ENCODE data around the gene CEP41.

DNA sequence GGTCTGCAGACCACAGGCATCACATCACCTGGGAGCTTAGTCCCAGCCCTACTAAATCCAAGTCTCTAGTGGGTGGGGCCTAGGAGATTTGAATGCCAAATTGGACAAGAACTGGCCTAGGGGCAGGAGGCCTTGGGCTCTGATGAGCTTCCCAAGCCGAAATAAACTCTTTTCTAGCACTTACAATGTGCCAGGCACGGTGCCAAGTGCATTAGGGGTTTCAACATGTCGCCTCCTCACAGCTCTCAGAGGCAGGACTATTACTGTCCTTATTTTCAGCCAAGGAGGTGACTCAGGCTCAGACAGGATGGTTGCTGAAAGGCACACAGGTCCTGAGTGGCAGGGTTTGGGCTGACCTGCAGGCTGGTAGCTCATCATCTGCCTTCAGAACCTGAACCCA lies 69.8 kb downstream of the CEP41 start:
- TF ChIP-seq, protein P1, sequence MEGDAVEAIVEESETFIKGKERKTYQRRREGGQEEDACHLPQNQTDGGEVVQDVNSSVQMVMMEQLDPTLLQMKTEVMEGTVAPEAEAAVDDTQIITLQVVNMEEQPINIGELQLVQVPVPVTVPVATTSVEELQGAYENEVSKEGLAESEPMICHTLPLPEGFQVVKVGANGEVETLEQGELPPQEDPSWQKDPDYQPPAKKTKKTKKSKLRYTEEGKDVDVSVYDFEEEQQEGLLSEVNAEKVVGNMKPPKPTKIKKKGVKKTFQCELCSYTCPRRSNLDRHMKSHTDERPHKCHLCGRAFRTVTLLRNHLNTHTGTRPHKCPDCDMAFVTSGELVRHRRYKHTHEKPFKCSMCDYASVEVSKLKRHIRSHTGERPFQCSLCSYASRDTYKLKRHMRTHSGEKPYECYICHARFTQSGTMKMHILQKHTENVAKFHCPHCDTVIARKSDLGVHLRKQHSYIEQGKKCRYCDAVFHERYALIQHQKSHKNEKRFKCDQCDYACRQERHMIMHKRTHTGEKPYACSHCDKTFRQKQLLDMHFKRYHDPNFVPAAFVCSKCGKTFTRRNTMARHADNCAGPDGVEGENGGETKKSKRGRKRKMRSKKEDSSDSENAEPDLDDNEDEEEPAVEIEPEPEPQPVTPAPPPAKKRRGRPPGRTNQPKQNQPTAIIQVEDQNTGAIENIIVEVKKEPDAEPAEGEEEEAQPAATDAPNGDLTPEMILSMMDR (IDR thresholded peaks at IDR 0.05): no peak
- no peak for TF ChIP-seq POLR2A (IDR thresholded peaks at IDR 0.05)

All from Peyer's patch (tissue), 4 donors.